Stimulated activated CD4-positive, alpha-beta T cell treated with anti-CD3 and anti-CD28 coated beads, Interleukin-1b, Interleukin-23, amount 100 ng/mL, for 48 hours (primary cell): Measurements from ENCODE around the gene EFCAB6.

Experiments used
- DNase-seq: peaks from one replicate; pipeline ENCODE4 v3.0.0-alpha.2; 2020

Gene EFCAB6

GRCh38 chr22:43516996-43517635, 295.0 kb downstream of the EFCAB6 start:
- no peak for DNase-seq

GRCh38 chr22:43516386-43516785, 295.7 kb downstream of the EFCAB6 start:
- DNase-seq: no peak

GRCh38 chr22:43515902-43516301, 296.2 kb downstream of the EFCAB6 start:
- DNase-seq: no peak

GRCh38 chr22:43515411-43515810, 296.7 kb downstream of the EFCAB6 start:
- no peak for DNase-seq

DNA sequence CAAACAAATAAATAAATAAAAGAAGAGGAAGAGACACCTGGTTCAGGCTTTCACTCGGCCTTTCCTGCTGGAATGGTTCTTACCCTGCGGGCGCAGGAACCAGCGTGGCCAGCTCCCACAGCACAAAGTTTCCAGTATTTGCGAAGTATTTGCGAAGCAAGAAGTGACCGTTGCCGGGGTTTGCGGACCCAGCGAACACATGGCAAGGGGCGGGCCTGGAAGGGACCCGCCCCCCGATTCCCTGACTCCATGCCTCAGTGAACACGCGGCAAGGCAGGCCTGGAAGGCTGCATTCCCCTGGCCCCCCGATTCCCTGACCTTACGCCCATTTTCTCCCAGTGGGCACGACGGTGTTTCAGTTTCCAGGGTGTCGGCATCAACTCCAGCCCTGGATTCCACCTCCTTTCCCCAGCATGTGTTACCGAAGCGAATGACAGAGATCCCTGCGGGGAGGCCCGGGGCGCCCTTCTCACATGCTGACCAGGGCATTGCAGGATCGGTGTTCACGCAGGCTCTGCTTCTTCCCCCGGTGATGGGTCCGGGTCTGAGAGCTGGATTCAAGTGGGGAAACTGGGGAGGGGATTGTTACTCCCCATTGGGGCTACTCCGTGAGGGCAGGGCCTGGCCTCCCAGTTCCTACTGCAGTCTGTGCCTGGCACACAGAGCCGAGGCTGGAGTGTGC, 297.5 kb downstream of the EFCAB6 start:
- no peak for DNase-seq

GRCh38 chr22:43512279-43512678, 299.8 kb downstream of the EFCAB6 start:
- DNase-seq: no peak

GRCh38 chr22:43511276-43511910, 300.7 kb downstream of the EFCAB6 start:
- DNase-seq: no peak

DNA sequence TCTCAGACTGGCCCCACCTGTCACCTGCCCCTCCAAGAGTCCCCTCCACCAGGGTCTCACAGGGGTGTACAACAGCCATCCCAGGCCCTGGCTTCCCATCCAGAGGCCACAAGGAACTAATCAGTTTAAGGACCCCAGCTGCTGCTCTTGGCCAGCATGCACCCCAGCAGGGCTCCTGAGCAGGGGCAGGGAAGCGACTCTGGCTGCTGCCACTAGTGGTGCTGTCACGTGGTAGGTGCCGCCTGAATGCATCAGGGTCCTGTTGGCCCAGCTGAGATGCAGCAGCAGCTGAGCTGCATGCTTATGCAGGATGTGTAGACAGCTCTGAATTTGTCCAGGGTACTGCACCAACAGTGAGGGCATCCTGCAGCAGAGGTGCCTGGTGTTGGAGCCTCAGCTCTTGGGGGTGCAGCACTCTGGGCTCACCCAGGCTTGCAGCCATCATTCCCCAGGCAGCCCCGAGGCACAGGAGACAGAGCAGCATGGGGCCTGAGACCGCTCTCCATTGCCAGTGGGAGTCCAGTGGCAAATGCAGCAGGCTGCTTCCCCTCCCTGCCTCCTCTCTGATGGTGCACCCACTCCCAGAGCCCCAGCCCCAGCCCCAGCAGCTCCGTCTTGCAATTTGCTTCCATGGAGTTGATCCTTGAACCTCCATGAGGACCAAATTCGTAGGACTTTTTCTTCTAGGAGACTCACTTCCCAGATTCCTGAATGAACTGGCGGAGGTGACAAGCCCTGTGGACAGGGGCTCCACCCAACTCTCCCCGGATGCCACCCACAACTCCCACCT, 301.6 kb downstream of the EFCAB6 start:
- DNase-seq: no peak

GRCh38 chr22:43509337-43509736, 302.8 kb downstream of the EFCAB6 start:
- no peak for DNase-seq

- no peak for DNase-seq
Measured at GRCh38 chr22:43508489-43508888, 303.6 kb downstream of the EFCAB6 start.

GRCh38 chr22:43507235-43507634, 304.9 kb downstream of the EFCAB6 start:
- no peak for DNase-seq

DNA sequence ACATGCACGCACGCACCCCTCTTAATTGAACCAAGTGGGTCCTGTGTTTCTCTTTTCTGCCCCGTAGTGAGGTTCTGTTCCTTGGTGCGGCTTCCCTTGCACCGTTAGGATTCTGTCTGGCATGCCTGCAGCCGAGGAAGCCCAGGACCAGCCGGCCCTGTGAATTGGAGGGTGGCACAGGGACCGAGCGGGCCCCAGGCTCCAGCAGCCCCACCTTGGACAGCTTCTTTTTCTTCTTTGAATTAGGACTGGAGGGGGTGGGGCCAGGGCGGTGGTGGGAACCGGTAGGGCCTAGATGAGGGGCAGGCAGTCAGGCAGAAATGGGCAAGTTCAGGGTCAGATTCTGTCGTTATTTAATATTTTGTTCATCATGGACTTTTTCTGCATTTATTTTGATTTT, 305.6 kb downstream of the EFCAB6 start:
- DNase-seq: no peak

DNA sequence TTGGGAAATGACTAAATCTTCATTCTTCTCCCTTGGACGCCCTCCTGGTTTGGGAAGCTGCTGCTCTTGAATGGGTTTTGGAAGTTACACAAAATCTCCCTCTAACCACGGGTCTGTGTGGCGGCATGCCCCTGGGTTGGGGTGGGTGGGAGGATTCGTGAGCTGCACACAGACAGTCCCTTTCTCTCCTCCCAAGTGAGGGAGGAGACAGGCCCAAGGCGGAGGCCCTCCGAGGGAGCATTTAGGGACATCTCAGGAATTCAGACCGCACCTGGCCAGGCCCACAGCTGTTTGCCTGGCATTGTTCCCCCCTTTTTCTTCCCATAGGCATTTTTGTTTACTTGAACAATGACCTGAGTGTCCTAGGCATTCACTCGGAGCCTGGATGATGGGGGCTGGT, 306.2 kb downstream of the EFCAB6 start:
- no peak for DNase-seq

DNA sequence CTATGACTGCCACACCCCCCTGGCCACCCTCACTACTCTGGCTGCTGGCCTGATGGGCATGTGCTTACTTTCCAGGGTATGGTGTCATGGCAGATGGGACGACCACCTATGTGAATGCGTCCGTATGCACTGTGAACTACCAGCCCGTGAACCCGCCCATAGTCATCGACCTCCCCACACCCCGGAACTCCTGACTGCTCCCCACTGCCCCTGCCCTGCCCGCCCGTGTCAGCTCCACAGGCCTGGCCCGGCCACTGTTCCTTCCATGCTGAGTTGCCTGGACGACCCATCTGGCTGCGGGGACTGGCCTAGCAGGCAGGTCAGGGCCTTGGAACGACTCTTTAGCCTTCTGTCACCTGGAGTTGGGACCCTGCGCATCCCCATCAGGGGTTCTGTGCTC, 306.7 kb downstream of the EFCAB6 start:
- DNase-seq: no peak

GRCh38 chr22:43504666-43505261, 307.3 kb downstream of the EFCAB6 start:
- DNase-seq: no peak

GRCh38 chr22:43504068-43504467, 308.0 kb downstream of the EFCAB6 start:
- DNase-seq: no peak

- no peak for DNase-seq
Measured at GRCh38 chr22:43502306-43502874, 309.7 kb downstream of the EFCAB6 start.

DNA sequence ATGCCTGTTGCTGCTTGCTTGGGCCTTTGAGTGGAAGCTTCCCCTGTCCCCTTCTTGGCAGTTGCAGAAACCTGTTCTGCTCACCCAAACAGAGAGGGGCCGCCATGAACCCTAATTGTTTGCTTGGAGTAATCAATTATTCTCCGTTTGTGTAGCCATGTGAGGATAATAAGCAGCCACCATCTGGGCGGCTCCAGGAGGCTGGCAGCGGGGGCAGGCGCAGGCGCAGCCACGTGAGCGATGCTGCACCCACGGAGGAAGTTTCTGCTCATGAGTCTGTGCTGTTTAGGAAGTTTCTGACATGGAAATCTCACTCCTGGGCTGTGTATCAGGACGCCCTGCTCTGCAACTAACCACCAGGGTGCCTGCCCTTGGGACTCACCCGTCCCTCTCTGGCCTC, 310.2 kb downstream of the EFCAB6 start:
- DNase-seq: no peak

DNA sequence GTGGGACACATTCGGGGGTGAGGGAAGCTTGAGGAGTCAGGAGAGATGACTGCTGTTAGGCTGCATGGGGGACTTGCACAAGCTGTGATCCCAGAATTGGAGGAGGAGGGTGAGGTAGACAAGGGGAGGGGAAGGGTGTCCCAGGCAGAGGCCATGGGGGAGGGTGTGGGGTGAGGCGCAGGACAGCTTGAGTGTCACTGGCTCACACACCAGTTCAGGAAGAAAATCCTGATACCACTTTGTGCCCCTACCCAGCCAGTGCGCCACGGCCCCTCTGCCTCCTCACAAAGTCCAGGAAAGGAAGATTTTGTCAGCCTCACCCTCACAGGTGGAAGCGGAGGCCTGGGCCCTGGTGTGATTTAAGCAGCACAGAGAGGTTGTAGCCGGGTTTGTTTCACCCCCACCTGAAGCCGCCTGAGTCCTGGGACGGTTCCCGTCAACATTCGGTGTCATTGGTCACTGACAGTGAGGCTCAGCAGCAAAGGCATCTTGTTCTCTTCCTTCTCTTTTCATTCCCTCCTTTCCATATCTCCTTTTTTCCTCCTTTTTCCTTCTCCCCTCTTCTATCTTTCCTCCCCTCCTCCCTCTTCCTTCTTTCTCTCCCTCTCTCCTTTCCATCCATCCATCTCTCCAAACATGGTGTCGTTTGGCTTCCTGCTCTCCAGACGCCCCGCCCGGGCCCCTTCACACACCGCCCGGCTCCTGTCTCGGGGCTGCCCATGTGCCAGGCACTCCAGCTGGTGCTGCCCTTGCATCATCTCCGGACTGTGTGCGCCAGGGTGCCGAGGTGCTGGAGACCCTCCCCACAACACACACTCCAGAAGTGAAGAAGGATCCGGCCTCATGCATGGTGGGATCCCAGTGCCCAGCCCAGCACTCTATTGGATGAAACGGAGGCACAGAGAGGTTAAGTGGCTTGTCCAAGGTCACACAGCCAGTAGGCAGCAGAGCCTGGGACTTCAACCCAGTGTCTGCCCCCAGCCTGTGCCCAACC, 311.0 kb downstream of the EFCAB6 start:
- no peak for DNase-seq

GRCh38 chr22:43498856-43499253, 313.2 kb downstream of the EFCAB6 start:
- DNase-seq: no peak
